ENCODE data around the gene GPR17.

Gene GPR17

GRCh38 chr2:127661949-127662510, 16.1 kb downstream of the GPR17 start:
- H3K4me3 ChIP-seq (replicated peaks; ENCODE audit: low read depth, low read length), result no peak overlapping the region
- DNase-seq (ENCODE audit: extremely low read depth, low read depth), result no peak
- TF ChIP-seq, protein P1, sequence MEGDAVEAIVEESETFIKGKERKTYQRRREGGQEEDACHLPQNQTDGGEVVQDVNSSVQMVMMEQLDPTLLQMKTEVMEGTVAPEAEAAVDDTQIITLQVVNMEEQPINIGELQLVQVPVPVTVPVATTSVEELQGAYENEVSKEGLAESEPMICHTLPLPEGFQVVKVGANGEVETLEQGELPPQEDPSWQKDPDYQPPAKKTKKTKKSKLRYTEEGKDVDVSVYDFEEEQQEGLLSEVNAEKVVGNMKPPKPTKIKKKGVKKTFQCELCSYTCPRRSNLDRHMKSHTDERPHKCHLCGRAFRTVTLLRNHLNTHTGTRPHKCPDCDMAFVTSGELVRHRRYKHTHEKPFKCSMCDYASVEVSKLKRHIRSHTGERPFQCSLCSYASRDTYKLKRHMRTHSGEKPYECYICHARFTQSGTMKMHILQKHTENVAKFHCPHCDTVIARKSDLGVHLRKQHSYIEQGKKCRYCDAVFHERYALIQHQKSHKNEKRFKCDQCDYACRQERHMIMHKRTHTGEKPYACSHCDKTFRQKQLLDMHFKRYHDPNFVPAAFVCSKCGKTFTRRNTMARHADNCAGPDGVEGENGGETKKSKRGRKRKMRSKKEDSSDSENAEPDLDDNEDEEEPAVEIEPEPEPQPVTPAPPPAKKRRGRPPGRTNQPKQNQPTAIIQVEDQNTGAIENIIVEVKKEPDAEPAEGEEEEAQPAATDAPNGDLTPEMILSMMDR (IDR thresholded peaks at IDR 0.05; ENCODE audit: low read depth, low read length, missing control alignments), result no peak

GRCh38 chr2:127662937-127663565, 17.1 kb downstream of the GPR17 start:
- TF ChIP-seq, protein P1 (IDR thresholded peaks at IDR 0.05; ENCODE audit: low read depth, low read length, missing control alignments), result no peak
- no peak overlapping the region for H3K4me3 ChIP-seq (replicated peaks; ENCODE audit: low read depth, low read length)
- DNase-seq (ENCODE audit: extremely low read depth, low read depth), result no peak

- TF ChIP-seq, protein P1 (IDR thresholded peaks at IDR 0.05; ENCODE audit: low read depth, low read length, missing control alignments), result no peak
- H3K4me3 ChIP-seq (replicated peaks; ENCODE audit: low read depth, low read length), result no peak overlapping the region
Observed at GRCh38 chr2:127663566-127664064, 17.7 kb downstream of the GPR17 start.

DNA sequence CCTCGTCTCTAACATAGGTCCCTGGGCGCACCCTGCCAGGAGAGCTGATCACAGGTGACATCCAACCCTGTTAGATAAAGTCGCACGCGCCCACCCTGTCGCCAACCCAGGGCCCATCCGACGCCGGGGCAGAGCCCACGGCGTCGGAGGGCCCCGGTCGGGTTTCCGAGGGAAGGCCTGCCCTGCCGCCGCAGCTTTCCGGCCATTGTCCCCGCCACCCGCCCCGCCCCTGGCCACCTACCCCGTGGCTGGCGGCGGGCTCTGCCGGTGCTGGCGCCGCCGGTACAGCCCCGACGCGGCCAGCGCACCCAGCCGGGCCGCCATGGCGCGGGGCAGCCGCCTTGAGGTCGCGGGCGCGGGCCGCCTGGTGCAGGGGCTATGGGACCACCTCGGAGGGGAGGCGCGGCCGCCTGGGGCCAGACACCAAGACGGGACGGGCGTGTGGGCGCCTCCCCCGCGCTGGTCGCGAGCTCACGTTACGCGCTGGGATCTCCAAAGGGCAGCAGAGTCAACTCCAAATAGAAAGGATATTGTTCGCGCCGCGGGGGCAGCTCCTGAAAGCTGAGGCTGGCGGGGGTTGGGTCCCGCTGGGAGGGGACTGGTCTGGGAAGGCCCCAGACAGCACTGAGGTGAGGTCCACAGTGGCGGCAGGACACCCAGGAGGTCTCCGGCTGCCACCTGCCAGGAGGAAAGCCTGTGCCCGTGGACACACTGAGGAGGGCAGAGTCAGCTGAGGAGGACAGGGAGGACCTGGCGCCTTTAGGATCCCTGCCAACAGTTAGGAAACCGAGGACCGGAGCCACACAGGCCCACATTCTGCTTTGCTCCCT, 18.3 kb downstream of the GPR17 start:
- DNase-seq (ENCODE audit: extremely low read depth, low read depth), result no peak
- TF ChIP-seq, protein P1 (IDR thresholded peaks at IDR 0.05; ENCODE audit: low read depth, low read length, missing control alignments), result no peak
- H3K4me3 ChIP-seq (replicated peaks; ENCODE audit: low read depth, low read length), result no peak overlapping the region

More at GRCh38 chr2:127663566-127664064, 17.7 kb downstream of the GPR17 start:
- DNase-seq (ENCODE audit: extremely low read depth, low read depth), result no peak

DNA sequence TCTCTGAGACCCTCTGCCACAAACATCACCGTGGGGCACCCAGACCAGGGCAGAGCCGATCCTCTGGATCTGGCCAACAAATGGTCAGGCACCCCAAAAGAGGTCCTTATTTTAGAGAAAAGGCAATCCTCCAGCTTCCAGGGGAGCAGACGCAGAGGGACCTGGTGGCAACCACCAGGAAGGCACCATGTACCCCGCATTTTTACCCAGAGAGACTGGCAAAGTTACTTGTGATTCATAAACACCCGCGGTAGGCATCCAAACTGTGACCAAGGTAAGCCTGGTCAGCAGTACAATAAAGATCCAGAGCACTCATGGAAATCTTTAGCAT, 18.9 kb downstream of the GPR17 start:
- DNase-seq (ENCODE audit: extremely low read depth, low read depth), result no peak
- H3K4me3 ChIP-seq (replicated peaks; ENCODE audit: low read depth, low read length), result no peak overlapping the region
- TF ChIP-seq, protein P1 (IDR thresholded peaks at IDR 0.05; ENCODE audit: low read depth, low read length, missing control alignments), result no peak

DNA sequence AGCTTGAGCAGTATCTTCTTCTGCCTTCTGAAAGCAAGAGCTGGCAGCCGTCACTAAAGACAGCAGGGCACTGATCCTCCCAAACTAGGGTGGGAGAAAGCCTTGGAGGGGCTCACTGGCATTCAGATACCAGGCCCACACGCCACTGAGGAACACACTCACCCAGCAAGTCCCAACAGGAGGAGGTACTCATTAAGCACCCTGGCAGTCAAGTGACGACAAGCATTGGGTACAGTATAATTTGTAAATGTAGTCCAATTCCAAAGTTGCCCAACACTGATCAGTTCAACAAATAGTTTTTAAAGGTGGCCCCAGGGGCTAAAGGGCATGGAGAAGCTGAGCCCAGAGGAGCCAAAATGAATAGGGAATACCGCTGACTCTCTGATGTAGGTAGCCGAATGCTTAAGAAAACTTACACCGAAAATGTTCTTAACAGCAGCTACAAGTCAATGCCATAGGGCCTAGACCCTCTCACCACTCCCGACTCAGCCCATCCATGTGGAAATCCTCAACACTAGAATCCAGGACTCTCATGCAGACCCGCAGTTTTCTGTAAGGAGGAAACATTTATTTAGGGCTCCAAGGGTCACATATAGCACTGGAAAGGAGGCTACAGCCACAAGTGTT, 19.4 kb downstream of the GPR17 start:
- TF ChIP-seq, protein P1 (IDR thresholded peaks at IDR 0.05; ENCODE audit: low read depth, low read length, missing control alignments), result no peak
- no peak for DNase-seq (ENCODE audit: extremely low read depth, low read depth)
- H3K4me3 ChIP-seq (replicated peaks; ENCODE audit: low read depth, low read length), result no peak overlapping the region
